HK-2 (cell line): ENCODE measurements around the gene KCNJ11.
"Not testable (repeated sequence)": the region's sequence is repeated elsewhere in the genome, so short reads cannot be mapped to it uniquely, and the experiment has no call there.

Experiments
- DNase-seq: peaks from one replicate; pipeline ENCODE4 v3.0.0-alpha.2; 2018; ENCODE audit not compliant: unreplicated experiment

The KCNJ11 gene

GRCh38 chr11:17388609-17389210, at the start of gene KCNJ11:
KCNJ11 (minus strand) TSS chr11:17388659; CDS start chr11:17388091, 568 bp downstream.
- no peak for DNase-seq

GRCh38 chr11:17437366-17437765, 48.9 kb upstream of the KCNJ11 start:
- DNase-seq, result no peak

- DNase-seq, result no peak
Measured at GRCh38 chr11:17434108-17434507, 45.6 kb upstream of the KCNJ11 start.

GRCh38 chr11:17432002-17432401, 43.5 kb upstream of the KCNJ11 start:
- DNase-seq, result no peak

- no peak for DNase-seq
Measured at GRCh38 chr11:17431139-17431538, 42.7 kb upstream of the KCNJ11 start.

GRCh38 chr11:17430616-17431015, 42.2 kb upstream of the KCNJ11 start:
- DNase-seq, result no peak

GRCh38 chr11:17428925-17429324, 40.5 kb upstream of the KCNJ11 start:
- no peak for DNase-seq

GRCh38 chr11:17428261-17428660, 39.8 kb upstream of the KCNJ11 start:
- DNase-seq, result no peak

- not testable (repeated sequence) for DNase-seq
Measured at GRCh38 chr11:17426233-17426632, 37.8 kb upstream of the KCNJ11 start.

- DNase-seq, result no peak
Measured at GRCh38 chr11:17423533-17424310, 35.3 kb upstream of the KCNJ11 start.

- DNase-seq, result no peak
Measured at GRCh38 chr11:17421781-17422180, 33.3 kb upstream of the KCNJ11 start.

- DNase-seq, result no peak
Measured at GRCh38 chr11:17418444-17419081, 30.1 kb upstream of the KCNJ11 start.

GRCh38 chr11:17416492-17416891, 28.0 kb upstream of the KCNJ11 start:
- no peak for DNase-seq

GRCh38 chr11:17415523-17416104, 27.2 kb upstream of the KCNJ11 start:
- DNase-seq, result no peak

- DNase-seq, result no peak
Measured at GRCh38 chr11:17414992-17415391, 26.5 kb upstream of the KCNJ11 start.

- no peak for DNase-seq
Measured at GRCh38 chr11:17414317-17414737, 25.9 kb upstream of the KCNJ11 start.

- DNase-seq, result no peak
Measured at GRCh38 chr11:17413414-17414316, 25.2 kb upstream of the KCNJ11 start.

- no peak for DNase-seq
Measured at GRCh38 chr11:17412488-17413180, 24.2 kb upstream of the KCNJ11 start.

GRCh38 chr11:17411418-17411817, 23.0 kb upstream of the KCNJ11 start:
- no peak for DNase-seq

GRCh38 chr11:17410606-17411379, 22.3 kb upstream of the KCNJ11 start:
- no peak for DNase-seq
